ENCODE results near the gene TRIM46.

DNA sequence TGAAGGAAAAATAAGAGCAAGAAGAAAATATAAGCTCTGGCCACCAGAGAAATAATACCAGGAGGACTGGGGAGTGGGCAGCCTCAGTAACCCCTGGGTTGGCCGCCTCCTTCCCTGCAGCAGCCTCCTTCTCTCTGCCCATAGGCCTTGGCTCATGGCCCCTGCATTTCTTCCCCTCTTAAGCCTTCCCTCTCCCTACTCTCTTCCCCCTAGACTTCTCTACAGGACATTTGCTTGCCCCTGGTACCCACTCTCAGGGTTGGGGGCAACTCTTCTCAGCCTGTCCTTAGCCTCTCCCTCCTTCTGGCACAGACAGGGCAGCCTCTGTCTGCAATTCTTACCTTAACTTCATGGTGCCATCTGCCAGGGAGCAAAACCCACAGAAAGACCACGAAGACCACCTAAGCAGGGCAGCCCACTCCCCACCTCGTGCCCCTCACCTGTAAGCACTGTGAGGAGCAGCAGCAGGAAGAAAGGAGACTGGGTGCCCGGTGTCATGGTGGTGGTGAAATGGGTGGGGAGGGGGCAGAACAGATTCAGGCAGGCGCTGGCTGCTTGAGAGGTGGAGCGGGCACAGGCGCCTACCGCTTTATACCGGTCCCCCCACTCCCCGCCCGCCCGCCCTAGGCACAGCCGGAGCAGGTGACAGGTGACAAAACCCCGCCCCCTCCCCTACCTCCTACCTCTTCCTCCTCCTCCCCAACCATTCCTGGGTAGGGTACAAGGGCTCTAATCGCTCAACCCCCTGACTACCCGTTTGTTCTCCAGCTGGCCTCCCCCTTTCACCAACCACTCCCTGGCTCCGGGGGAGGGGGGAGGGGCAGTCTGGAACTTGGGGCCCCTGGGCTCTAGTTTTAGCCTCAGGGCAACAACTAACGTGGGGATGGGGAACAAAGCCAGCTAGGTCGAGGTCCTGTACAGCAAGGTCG lies 19.0 kb downstream of the TRIM46 start:
- no peak for TF ChIP-seq CTCF (conservative IDR thresholded peaks at IDR 0.05; ENCODE audit: low read depth, low read length)
- TF ChIP-seq EZH2 (IDR thresholded peaks at IDR 0.05; ENCODE audit: low read length, unreplicated experiment), result no peak
- TF ChIP-seq EZH2phosphoT487 (IDR thresholded peaks at IDR 0.05; ENCODE audit: borderline replicate concordance, low read length), result no peak

All from PC-3 (cell line).